Panc1 (cell line): ENCODE results near the gene TEX22.

ENCODE experiments used
- POLR2AphosphoS5 ChIP-seq: IDR thresholded peaks from 2 replicates; pipeline ENCODE4 v1.6.1; 2012; ENCODE audit warnings: mild to moderate bottlenecking, low read depth, low read length, moderate library complexity
- SIN3A ChIP-seq: IDR thresholded peaks from 2 replicates; pipeline ENCODE4 v1.6.1; 2012; ENCODE audit warnings: low read depth, mild to moderate bottlenecking, low read length, moderate library complexity, borderline replicate concordance; ENCODE audit not compliant: insufficient read depth
- TF ChIP-seq, protein P1 (sequence below): fragments of 450-650 bp; IDR thresholded peaks from 2 replicates; pipeline ENCODE4 v1.5.1; 2017; ENCODE audit warnings: mild to moderate bottlenecking
- TF ChIP-seq, protein P2 (sequence below), 2 experiments: IDR thresholded peaks; 2 replicates each; pipeline ENCODE4 v1.6.1; 2011 to 2012; ENCODE audit warnings: low read depth in 2 of 2, control low read depth in 1 of 2, low read length in 1 of 2, mild to moderate bottlenecking in 1 of 2, moderate library complexity in 1 of 2; ENCODE audit not compliant: insufficient read depth in 1 of 2

DNA sequence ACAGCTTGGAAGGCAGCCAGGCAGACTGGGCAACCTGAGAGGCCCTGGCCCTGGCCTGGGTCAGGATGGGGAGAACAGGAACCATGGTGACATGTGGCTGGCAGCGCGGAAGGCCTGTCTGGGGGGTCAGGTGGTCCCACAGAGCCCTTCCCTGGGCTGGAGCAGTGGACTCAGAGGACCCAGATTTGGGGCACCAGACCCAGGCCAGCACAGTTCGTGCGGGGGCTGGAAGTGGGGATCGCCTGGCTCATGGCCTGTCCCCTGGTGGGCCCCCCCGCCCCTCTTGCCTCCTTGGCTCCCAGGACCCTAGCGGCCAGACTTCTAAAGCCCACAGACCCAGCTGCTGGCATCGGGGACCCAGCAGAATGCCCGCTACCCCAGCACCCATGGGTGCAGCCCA is 42.7 kb downstream of the TEX22 start:
- TF ChIP-seq, protein P1, sequence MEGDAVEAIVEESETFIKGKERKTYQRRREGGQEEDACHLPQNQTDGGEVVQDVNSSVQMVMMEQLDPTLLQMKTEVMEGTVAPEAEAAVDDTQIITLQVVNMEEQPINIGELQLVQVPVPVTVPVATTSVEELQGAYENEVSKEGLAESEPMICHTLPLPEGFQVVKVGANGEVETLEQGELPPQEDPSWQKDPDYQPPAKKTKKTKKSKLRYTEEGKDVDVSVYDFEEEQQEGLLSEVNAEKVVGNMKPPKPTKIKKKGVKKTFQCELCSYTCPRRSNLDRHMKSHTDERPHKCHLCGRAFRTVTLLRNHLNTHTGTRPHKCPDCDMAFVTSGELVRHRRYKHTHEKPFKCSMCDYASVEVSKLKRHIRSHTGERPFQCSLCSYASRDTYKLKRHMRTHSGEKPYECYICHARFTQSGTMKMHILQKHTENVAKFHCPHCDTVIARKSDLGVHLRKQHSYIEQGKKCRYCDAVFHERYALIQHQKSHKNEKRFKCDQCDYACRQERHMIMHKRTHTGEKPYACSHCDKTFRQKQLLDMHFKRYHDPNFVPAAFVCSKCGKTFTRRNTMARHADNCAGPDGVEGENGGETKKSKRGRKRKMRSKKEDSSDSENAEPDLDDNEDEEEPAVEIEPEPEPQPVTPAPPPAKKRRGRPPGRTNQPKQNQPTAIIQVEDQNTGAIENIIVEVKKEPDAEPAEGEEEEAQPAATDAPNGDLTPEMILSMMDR, result no peak
- TF ChIP-seq POLR2AphosphoS5 (no peak), SIN3A (no peak)
- TF ChIP-seq, protein P2, sequence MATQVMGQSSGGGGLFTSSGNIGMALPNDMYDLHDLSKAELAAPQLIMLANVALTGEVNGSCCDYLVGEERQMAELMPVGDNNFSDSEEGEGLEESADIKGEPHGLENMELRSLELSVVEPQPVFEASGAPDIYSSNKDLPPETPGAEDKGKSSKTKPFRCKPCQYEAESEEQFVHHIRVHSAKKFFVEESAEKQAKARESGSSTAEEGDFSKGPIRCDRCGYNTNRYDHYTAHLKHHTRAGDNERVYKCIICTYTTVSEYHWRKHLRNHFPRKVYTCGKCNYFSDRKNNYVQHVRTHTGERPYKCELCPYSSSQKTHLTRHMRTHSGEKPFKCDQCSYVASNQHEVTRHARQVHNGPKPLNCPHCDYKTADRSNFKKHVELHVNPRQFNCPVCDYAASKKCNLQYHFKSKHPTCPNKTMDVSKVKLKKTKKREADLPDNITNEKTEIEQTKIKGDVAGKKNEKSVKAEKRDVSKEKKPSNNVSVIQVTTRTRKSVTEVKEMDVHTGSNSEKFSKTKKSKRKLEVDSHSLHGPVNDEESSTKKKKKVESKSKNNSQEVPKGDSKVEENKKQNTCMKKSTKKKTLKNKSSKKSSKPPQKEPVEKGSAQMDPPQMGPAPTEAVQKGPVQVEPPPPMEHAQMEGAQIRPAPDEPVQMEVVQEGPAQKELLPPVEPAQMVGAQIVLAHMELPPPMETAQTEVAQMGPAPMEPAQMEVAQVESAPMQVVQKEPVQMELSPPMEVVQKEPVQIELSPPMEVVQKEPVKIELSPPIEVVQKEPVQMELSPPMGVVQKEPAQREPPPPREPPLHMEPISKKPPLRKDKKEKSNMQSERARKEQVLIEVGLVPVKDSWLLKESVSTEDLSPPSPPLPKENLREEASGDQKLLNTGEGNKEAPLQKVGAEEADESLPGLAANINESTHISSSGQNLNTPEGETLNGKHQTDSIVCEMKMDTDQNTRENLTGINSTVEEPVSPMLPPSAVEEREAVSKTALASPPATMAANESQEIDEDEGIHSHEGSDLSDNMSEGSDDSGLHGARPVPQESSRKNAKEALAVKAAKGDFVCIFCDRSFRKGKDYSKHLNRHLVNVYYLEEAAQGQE (IDR thresholded peaks at IDR 0.05; ENCODE audit: insufficient read depth in 1 of 2, low read depth in 2 of 2, low read length in 1 of 2), result no peak
